ENCODE data around the gene UMODL1. TPM values are rescaled to one million over a fixed set of nuclear protein-coding genes. Genes with fewer than 3 reads are reported as not detected.

Gene UMODL1
- total and polyA plus RNA-seq, 4 experiments from 2014 or later, result 0.08 to 1.1 (median 0.58) TPM; not detected in 1

DNA sequence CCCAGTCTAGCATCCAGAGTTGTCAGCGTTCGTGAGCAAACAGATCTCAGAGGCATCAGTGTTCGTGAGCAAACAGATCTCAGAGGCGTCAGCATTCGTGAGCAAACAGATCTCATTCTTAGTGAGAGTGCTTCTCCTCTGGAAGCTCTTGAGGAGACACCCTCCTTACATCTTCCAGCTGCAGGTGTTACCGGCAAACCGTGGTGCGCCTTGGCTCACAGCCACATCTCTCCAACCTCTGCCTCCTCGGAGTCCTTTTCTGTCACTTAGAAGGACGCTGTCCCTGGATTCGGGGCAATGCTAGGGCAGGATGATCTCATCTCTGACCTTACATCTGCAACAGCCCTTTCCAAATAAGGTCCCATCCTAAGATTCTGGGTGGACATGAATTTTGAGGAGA lies 14.6 kb upstream of the UMODL1 start:
- no peak overlapping the region for H3K4me3 ChIP-seq (ENCODE audit: low read length in 2 of 2)
- H3K36me3 Mint-ChIP-seq, result no peaks in the 10 kb centered on the region
- H3K4me1 ChIP-seq (ENCODE audit: insufficient read depth, low read length), result peaks cover 15% of the 10 kb centered on the region
- no peak for DNase-seq
- CTCF ChIA-PET (ENCODE audit: partially characterized antibody), result no interaction called here
- no peaks in the 10 kb centered on the region for H3K9me3 Mint-ChIP-seq
- H3K27me3 ChIP-seq (ENCODE audit: insufficient read depth, low read length), result no peaks in the 10 kb centered on the region
- no peak overlapping the region for H3K27ac ChIP-seq (ENCODE audit: low read depth, low read length)
- no peak overlapping the region for H3K4me3 Mint-ChIP-seq
- POLR2A ChIA-PET (ENCODE audit: partially characterized antibody), result no interaction called here
- peaks cover 12 to 39% (median 16%) of the 10 kb centered on the region in 4 donors for H3K4me1 Mint-ChIP-seq
- H3K27me3 Mint-ChIP-seq, result no peaks in the 10 kb centered on the region
- H3K36me3 ChIP-seq (ENCODE audit: insufficient read depth, low read length), result no peaks in the 10 kb centered on the region
- peak overlapping the region in 2 of 7 donors; percentile 51 to 76 for H3K27ac Mint-ChIP-seq
- H3K9me3 ChIP-seq (ENCODE audit: control insufficient read depth in 1 of 2, low read length in 2 of 2), result no peaks in the 10 kb centered on the region
- intact Hi-C loops (cut with micrococcal nuclease), result no loop called here

DNA sequence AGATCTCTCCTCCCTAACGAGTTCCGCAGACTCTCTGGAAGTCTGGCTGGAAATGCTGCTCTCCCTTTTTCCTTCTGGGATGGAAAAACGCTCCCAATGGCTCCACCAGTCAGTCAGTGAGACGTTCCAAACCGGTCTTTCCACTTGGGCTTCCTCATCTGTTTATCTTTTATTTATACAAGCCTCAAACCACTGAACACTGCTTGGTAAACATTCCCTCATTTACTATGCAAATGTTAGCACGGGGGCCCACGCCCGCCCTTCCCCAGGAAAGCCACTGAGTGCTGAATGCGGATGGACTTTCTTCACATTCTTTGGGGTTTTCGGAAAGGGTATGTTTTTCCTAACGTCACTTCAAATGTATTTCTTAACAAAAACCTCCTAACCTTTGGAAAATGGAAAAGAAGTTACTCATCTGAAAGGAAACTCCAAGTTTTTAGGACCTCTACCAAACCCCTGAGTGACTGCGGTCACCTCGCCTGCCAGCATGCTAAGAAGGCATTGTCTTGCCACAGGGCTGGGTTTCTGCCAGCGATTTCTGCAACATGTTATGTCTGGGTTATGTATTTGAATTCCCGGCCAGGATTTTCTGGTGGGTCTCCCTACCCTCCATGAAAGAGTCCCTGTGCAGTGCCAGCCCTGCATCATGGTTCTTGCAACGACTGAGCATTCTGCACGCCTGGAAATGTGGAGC lies 14.0 kb upstream of the UMODL1 start:
- intact Hi-C loops (cut with micrococcal nuclease), result no loop called here
- Mint-ChIP-seq H3K4me1 (peaks cover 14 to 41% (median 18%) of the 10 kb centered on the region in 4 donors), H3K36me3 (no peaks in the 10 kb centered on the region), H3K27me3 (no peaks in the 10 kb centered on the region), H3K4me3 (no peak overlapping the region), H3K27ac (peak overlapping the region in 1 of 7 donors; percentile 76), H3K9me3 (no peaks in the 10 kb centered on the region)
- H3K4me1 ChIP-seq (ENCODE audit: insufficient read depth, low read length), result peaks cover 20% of the 10 kb centered on the region
- CTCF ChIA-PET (ENCODE audit: partially characterized antibody), result no interaction called here
- H3K36me3 ChIP-seq (ENCODE audit: insufficient read depth, low read length), result no peaks in the 10 kb centered on the region
- POLR2A ChIA-PET (ENCODE audit: partially characterized antibody), result no interaction called here
- no peak overlapping the region for H3K4me3 ChIP-seq (ENCODE audit: low read length in 2 of 2)
- no peak for DNase-seq
- no peaks in the 10 kb centered on the region for H3K9me3 ChIP-seq (ENCODE audit: control insufficient read depth in 1 of 2, low read length in 2 of 2)
- H3K27ac ChIP-seq (ENCODE audit: low read depth, low read length), result no peak overlapping the region
- no peaks in the 10 kb centered on the region for H3K27me3 ChIP-seq (ENCODE audit: insufficient read depth, low read length)

DNA sequence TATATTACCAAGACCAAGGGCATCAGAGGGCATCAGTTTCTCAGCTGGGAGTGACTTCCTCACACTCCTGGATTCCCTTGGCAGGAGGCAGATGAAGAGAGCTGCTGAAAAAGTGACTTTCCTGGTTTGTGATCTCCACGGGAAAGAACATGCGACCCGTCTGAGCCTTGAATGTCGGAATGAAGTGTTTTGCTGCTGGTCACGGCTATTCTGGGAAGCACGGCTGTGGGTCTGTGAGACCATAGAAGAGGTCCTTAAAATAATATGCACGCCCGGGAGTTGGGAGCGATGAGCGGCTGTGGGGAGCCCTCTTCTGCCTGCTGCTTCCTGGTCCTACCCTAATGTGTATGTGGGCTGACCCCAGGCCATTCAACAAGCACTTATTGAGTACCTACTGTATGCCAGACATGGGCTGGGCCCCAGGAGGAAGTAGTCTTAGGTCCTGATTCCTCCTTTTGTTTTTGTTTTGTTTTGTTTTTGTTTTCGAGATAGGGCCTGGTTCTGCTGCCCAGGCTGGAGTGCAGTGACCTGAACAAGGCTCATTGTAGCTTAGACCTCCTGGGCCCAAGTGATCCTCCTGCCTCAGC lies 13.2 kb upstream of the UMODL1 start:
- H3K36me3 Mint-ChIP-seq, result peaks cover 0 to 3% of the 10 kb centered on the region in 2 donors
- DNase-seq, result no peak
- no peaks in the 10 kb centered on the region for H3K27me3 Mint-ChIP-seq
- no peaks in the 10 kb centered on the region for H3K36me3 ChIP-seq (ENCODE audit: insufficient read depth, low read length)
- H3K9me3 Mint-ChIP-seq, result no peaks in the 10 kb centered on the region
- H3K27ac Mint-ChIP-seq, result peak overlapping the region in 3 of 7 donors; percentile 17 to 66 (median 44)
- peaks cover 17 to 49% (median 21%) of the 10 kb centered on the region in 4 donors for H3K4me1 Mint-ChIP-seq
- ChIA-PET POLR2A (ENCODE audit: partially characterized antibody) (no interaction called here), CTCF (ENCODE audit: partially characterized antibody) (no interaction called here)
- intact Hi-C loops (cut with micrococcal nuclease), result no loop called here
- no peaks in the 10 kb centered on the region for H3K9me3 ChIP-seq (ENCODE audit: control insufficient read depth in 1 of 2, low read length in 2 of 2)
- no peak overlapping the region for H3K27ac ChIP-seq (ENCODE audit: low read depth, low read length)
- H3K4me3 ChIP-seq (ENCODE audit: low read length in 2 of 2), result no peak overlapping the region
- no peak overlapping the region for H3K4me3 Mint-ChIP-seq
- H3K27me3 ChIP-seq (ENCODE audit: insufficient read depth, low read length), result no peaks in the 10 kb centered on the region
- H3K4me1 ChIP-seq (ENCODE audit: insufficient read depth, low read length), result peaks cover 23% of the 10 kb centered on the region

DNA sequence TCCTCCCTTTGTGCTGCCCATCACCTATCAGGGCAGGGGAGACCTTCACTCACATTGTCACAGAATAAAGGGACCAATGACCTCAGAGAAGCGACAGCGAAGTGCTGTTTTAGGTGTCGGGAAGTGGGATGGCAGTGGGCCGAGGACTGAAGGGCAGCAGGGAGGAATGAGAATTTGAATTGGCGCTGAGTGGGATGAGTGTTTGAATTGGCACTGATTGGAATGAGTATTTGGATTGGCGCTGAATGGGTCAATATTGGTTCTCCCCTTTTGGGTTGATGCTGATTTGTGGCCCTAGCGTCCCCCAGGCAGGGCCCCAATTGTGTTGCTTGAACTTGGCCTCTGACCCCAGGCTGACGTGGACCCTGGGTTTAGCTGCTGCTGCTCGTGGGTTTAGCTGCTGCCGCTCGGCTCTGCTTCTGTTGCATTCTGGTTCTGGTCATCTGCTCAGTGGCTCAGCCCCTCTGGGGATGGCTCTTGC lies 12.4 kb upstream of the UMODL1 start:
- ChIA-PET CTCF (ENCODE audit: partially characterized antibody) (interaction anchor here (1.4 kb wide), 1 partner anchor 49 kb away, joined by 3 read pairs; no protein-coding TSS in a partner anchor), POLR2A (ENCODE audit: partially characterized antibody) (no interaction called here)
- H3K27ac ChIP-seq (ENCODE audit: low read depth, low read length), result no peak overlapping the region
- H3K4me1 ChIP-seq (ENCODE audit: insufficient read depth, low read length), result peaks cover 30% of the 10 kb centered on the region
- no peaks in the 10 kb centered on the region for H3K36me3 ChIP-seq (ENCODE audit: insufficient read depth, low read length)
- H3K9me3 ChIP-seq (ENCODE audit: control insufficient read depth in 1 of 2, low read length in 2 of 2), result no peaks in the 10 kb centered on the region
- no peak for DNase-seq
- no peaks in the 10 kb centered on the region for H3K27me3 ChIP-seq (ENCODE audit: insufficient read depth, low read length)
- Mint-ChIP-seq H3K36me3 (peaks cover 0 to 3% of the 10 kb centered on the region in 2 donors), H3K27me3 (no peaks in the 10 kb centered on the region), H3K9me3 (no peaks in the 10 kb centered on the region), H3K4me1 (peaks cover 17 to 56% (median 27%) of the 10 kb centered on the region in 4 donors), H3K27ac (peak overlapping the region in 3 of 7 donors; percentile 17 to 75 (median 25)), H3K4me3 (peak overlapping the region in 1 of 8 donors; percentile 8)
- H3K4me3 ChIP-seq (ENCODE audit: low read length in 2 of 2), result no peak overlapping the region
- intact Hi-C loops (cut with micrococcal nuclease), result no loop called here

DNA sequence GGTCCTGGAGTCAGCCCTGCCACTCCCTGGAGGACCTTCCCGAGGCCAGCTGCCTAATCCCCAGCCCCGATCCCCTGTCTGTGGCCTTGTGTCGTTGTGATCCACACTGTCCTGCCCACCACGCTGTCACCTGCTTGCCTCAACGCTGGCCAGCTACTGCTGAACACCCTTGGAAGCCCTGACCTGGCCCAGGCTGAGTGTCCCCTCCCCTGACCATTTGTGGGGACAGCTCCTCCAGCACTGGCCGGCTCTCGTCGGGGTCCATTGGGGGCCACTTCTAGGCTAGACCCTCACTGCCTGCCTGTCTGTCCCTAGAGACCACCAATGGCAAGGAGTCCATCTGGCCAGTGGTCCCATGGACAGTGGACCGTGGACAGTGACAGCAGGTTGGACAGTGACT lies 12.0 kb upstream of the UMODL1 start:
- H3K4me3 Mint-ChIP-seq, result no peak overlapping the region
- ChIA-PET POLR2A (ENCODE audit: partially characterized antibody) (no interaction called here), CTCF (ENCODE audit: partially characterized antibody) (interaction anchor here (1.4 kb wide), 1 partner anchor 48 kb away, joined by 3 read pairs; no protein-coding TSS in a partner anchor)
- Histone ChIP-seq H3K36me3 (ENCODE audit: insufficient read depth, low read length) (no peaks in the 10 kb centered on the region), H3K9me3 (ENCODE audit: control insufficient read depth in 1 of 2, low read length in 2 of 2) (no peaks in the 10 kb centered on the region), H3K4me3 (ENCODE audit: low read length in 2 of 2) (no peak overlapping the region), H3K27me3 (ENCODE audit: insufficient read depth, low read length) (no peaks in the 10 kb centered on the region), H3K4me1 (ENCODE audit: insufficient read depth, low read length) (peaks cover 35% of the 10 kb centered on the region), H3K27ac (ENCODE audit: low read depth, low read length) (no peak overlapping the region)
- no peaks in the 10 kb centered on the region for H3K9me3 Mint-ChIP-seq
- intact Hi-C loops (cut with micrococcal nuclease), result no loop called here
- H3K36me3 Mint-ChIP-seq, result peaks cover 0 to 3% of the 10 kb centered on the region in 2 donors
- DNase-seq, result no peak
- peaks cover 22 to 61% (median 31%) of the 10 kb centered on the region in 4 donors for H3K4me1 Mint-ChIP-seq
- H3K27ac Mint-ChIP-seq, result no peak overlapping the region
- no peaks in the 10 kb centered on the region for H3K27me3 Mint-ChIP-seq

DNA sequence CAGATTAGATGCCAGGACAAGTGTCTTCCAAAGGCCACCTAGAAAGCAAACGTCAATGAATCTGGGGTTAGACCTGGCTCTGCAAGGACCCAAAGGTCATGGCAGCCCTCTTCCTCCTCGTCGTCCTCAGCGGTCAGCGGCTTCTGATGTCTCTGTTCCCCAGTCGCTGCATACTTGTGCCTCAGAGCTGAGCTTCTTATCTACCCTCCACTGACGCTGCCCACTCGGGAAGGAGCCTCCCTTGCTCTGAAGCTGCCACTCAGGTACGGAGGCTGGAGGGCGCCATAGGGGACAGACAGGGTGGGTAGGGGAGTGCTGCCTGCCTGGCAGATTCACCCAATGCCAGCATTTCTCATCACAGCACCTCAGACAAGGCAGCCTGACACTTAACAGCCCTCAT lies 11.4 kb upstream of the UMODL1 start:
- Mint-ChIP-seq H3K4me1 (peaks cover 25 to 67% (median 37%) of the 10 kb centered on the region in 4 donors), H3K27me3 (no peaks in the 10 kb centered on the region), H3K9me3 (no peaks in the 10 kb centered on the region), H3K36me3 (peaks cover 0 to 3% of the 10 kb centered on the region in 2 donors), H3K27ac (peak overlapping the region in 1 of 7 donors; percentile 37), H3K4me3 (no peak overlapping the region)
- peaks cover 41% of the 10 kb centered on the region for H3K4me1 ChIP-seq (ENCODE audit: insufficient read depth, low read length)
- no peaks in the 10 kb centered on the region for H3K9me3 ChIP-seq (ENCODE audit: control insufficient read depth in 1 of 2, low read length in 2 of 2)
- H3K36me3 ChIP-seq (ENCODE audit: insufficient read depth, low read length), result no peaks in the 10 kb centered on the region
- ChIA-PET CTCF (ENCODE audit: partially characterized antibody) (interaction anchor here (1.4 kb wide), 1 partner anchor 48 kb away, joined by 3 read pairs; no protein-coding TSS in a partner anchor), POLR2A (ENCODE audit: partially characterized antibody) (no interaction called here)
- no peak overlapping the region for H3K27ac ChIP-seq (ENCODE audit: low read depth, low read length)
- intact Hi-C loops (cut with micrococcal nuclease), result loop anchor here (5.0 kb wide), 1 partner anchor 697 kb away; the partner anchor contains the start of gene MX2
- H3K27me3 ChIP-seq (ENCODE audit: insufficient read depth, low read length), result no peaks in the 10 kb centered on the region
- no peak for DNase-seq
- H3K4me3 ChIP-seq (ENCODE audit: low read length in 2 of 2), result no peak overlapping the region

DNA sequence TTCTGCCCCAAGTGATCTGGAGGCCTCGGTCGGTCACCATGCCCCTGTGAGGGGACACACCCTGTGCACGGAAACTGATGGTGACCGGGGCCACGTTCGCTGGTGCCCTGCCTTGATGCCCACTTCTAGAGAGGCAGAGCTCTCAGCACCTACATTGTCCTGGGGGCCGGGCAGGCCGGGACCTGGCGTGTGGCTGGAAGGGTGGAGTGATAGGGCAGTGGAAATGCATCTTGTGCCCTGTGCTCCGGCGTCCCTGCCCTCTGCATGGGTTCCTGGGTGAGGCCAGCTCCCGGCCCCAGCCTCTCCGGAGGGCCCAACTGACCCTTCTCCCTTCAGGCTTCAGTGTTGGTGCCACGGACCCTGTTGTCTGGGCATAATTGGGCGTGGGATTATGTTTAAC lies 11.0 kb upstream of the UMODL1 start:
- intact Hi-C loops (cut with micrococcal nuclease), result loop anchor here (5.0 kb wide), 1 partner anchor 698 kb away; the partner anchor contains the start of gene MX2
- H3K27ac ChIP-seq (ENCODE audit: low read depth, low read length), result no peak overlapping the region
- Mint-ChIP-seq H3K4me3 (no peak overlapping the region), H3K9me3 (no peaks in the 10 kb centered on the region), H3K36me3 (peaks cover 0 to 3% of the 10 kb centered on the region in 2 donors), H3K27ac (peak overlapping the region in 4 of 7 donors; percentile 37 to 100 (median 82)), H3K27me3 (no peaks in the 10 kb centered on the region), H3K4me1 (peaks cover 27 to 71% (median 40%) of the 10 kb centered on the region in 4 donors)
- H3K27me3 ChIP-seq (ENCODE audit: insufficient read depth, low read length), result no peaks in the 10 kb centered on the region
- no peaks in the 10 kb centered on the region for H3K36me3 ChIP-seq (ENCODE audit: insufficient read depth, low read length)
- no peak for DNase-seq
- no peaks in the 10 kb centered on the region for H3K9me3 ChIP-seq (ENCODE audit: control insufficient read depth in 1 of 2, low read length in 2 of 2)
- ChIA-PET POLR2A (ENCODE audit: partially characterized antibody) (interaction anchor here (1.2 to 4.8 kb wide), 3 partner anchors 11 to 134 kb away, joined by 3 to 147 read pairs (median 52); partner anchors contain the start of genes UMODL1 and ZBTB21), CTCF (ENCODE audit: partially characterized antibody) (interaction anchor here (1.4 kb wide), 1 partner anchor 47 kb away, joined by 3 read pairs; no protein-coding TSS in a partner anchor)
- H3K4me1 ChIP-seq (ENCODE audit: insufficient read depth, low read length), result peaks cover 45% of the 10 kb centered on the region
- no peak overlapping the region for H3K4me3 ChIP-seq (ENCODE audit: low read length in 2 of 2)

Measured in CD4-positive, alpha-beta memory T cell (primary cell).